DND-41 (cell line): ENCODE results near the gene LZTFL1.

ENCODE experiments used
- ATAC-seq: fragments of 200-7000 bp; cut with Tn5 transposase; 3 replicates; pipeline ENCODE4 v1.9.1; 2021; ENCODE audit warnings: low read depth; ENCODE audit not compliant: insufficient read depth
- DNase-seq: peaks from one replicate; pipeline ENCODE4 v3.0.0-alpha.2; 2020
- H2AFZ ChIP-seq: 2 replicates; pipeline ENCODE4 v1.6.0; 2012; ENCODE audit warnings: low read depth, low read length
- H3K27ac ChIP-seq: 2 replicates; pipeline ENCODE4 v1.5.1; 2012; ENCODE audit warnings: low read length, inconsistent platforms
- H3K27me3 ChIP-seq: fragments of 200-600 bp; sonication (generic); 2 replicates; pipeline ENCODE4 v1.6.0; 2012; ENCODE audit warnings: low read length, mild to moderate bottlenecking, inconsistent platforms; ENCODE audit not compliant: insufficient read depth, poor library complexity
- H3K36me3 ChIP-seq: 2 replicates; pipeline ENCODE4 v1.5.1; 2012; ENCODE audit warnings: low read length, inconsistent platforms; ENCODE audit not compliant: insufficient read depth
- H3K4me1 ChIP-seq: 2 replicates; pipeline ENCODE4 v1.5.1; 2012; ENCODE audit warnings: mild to moderate bottlenecking, low read length; ENCODE audit not compliant: insufficient read depth
- H3K4me2 ChIP-seq: 2 replicates; pipeline ENCODE4 v1.6.0; 2012; ENCODE audit warnings: mild to moderate bottlenecking, moderate library complexity, low read length, inconsistent platforms; ENCODE audit not compliant: insufficient read depth
- H3K4me3 ChIP-seq, 2 experiments: fragments of 200-600 bp in 1 of 2; shearing (Covaris generic) in 1 of 2; 2 replicates each; pipeline ENCODE4 v1.5.1; 2012 to 2016; ENCODE audit warnings: inconsistent platforms in 2 of 2, low read length in 2 of 2, mild to moderate bottlenecking in 2 of 2, low read depth in 1 of 2, moderate library complexity in 1 of 2
- H3K79me2 ChIP-seq: 2 replicates; pipeline ENCODE4 v1.6.0; 2012; ENCODE audit warnings: low read length, inconsistent platforms; ENCODE audit not compliant: insufficient read depth
- H3K9ac ChIP-seq: 2 replicates; pipeline ENCODE4 v1.6.0; 2012; ENCODE audit warnings: low read depth, mild to moderate bottlenecking, inconsistent platforms, low read length, moderate library complexity
- H3K9me3 ChIP-seq: 2 replicates; pipeline ENCODE4 v1.5.1; 2012; ENCODE audit warnings: low read length, moderate library complexity, mild to moderate bottlenecking, inconsistent platforms; ENCODE audit not compliant: insufficient read depth, severe bottlenecking
- H4K20me1 ChIP-seq: 2 replicates; pipeline ENCODE4 v1.6.0; 2012; ENCODE audit warnings: low read length; ENCODE audit not compliant: insufficient read depth
- CTCF ChIP-seq: IDR thresholded peaks from 2 replicates; pipeline ENCODE4 v1.5.1; 2012; ENCODE audit warnings: borderline replicate concordance, low read length, moderate library complexity, mild to moderate bottlenecking; ENCODE audit not compliant: poor library complexity, severe bottlenecking; ENCODE audit errors: extremely low read depth
- EZH2 ChIP-seq: IDR thresholded peaks from 3 replicates; pipeline ENCODE4 v1.6.1; 2012; ENCODE audit warnings: borderline replicate concordance, low read depth, mild to moderate bottlenecking, moderate library complexity, low read length, inconsistent platforms; ENCODE audit not compliant: severe bottlenecking

LZTFL1 gene

GRCh38 chr3:45852828-45853227, 10.9 kb upstream of the LZTFL1 start:
- Histone ChIP-seq H3K27me3 (no peaks in the 10 kb centered on the region), H3K4me1 (peaks cover 49% of the 10 kb centered on the region), H3K4me2 (no peak overlapping the region), H3K27ac (peak overlapping the region; percentile 37), H4K20me1 (peaks cover 48% of the 10 kb centered on the region), H3K4me3 (no peak overlapping the region), H3K9ac (no peak overlapping the region), H2AFZ (no peak overlapping the region), H3K36me3 (peaks cover 87% of the 10 kb centered on the region), H3K9me3 (peaks cover 3% of the 10 kb centered on the region), H3K79me2 (peaks cover 100% of the 10 kb centered on the region)
- TF ChIP-seq CTCF (no peak), EZH2 (no peak)
- ATAC-seq (no peak), DNase-seq (no peak)

- peaks cover 100% of the 10 kb centered on the region for H3K79me2 ChIP-seq
- H3K4me2 ChIP-seq, result no peak overlapping the region
- TF ChIP-seq CTCF, result no peak
- no peak for TF ChIP-seq EZH2
- H3K36me3 ChIP-seq, result peaks cover 96% of the 10 kb centered on the region
- peaks cover 44% of the 10 kb centered on the region; the same call in 1 of the 2 replicates for H4K20me1 ChIP-seq
- no peak overlapping the region for H3K27ac ChIP-seq
- no peaks in the 10 kb centered on the region for H3K9me3 ChIP-seq
- no peak overlapping the region for H3K9ac ChIP-seq
- H2AFZ ChIP-seq, result no peak overlapping the region
- H3K27me3 ChIP-seq, result no peaks in the 10 kb centered on the region
- no peak overlapping the region for H3K4me3 ChIP-seq
- ATAC-seq (no peak), DNase-seq (no peak)
- H3K4me1 ChIP-seq, result peaks cover 27% of the 10 kb centered on the region
Observed at GRCh38 chr3:45848392-45848791, 6.5 kb upstream of the LZTFL1 start.

GRCh38 chr3:45844616-45845015, 2.7 kb upstream of the LZTFL1 start:
- Histone ChIP-seq H2AFZ (no peak overlapping the region), H3K27me3 (no peaks in the 10 kb centered on the region), H3K4me2 (no peak overlapping the region), H3K9me3 (no peaks in the 10 kb centered on the region), H3K36me3 (peaks cover 97% of the 10 kb centered on the region), H3K4me3 (no peak overlapping the region), H3K4me1 (peaks cover 18% of the 10 kb centered on the region), H3K9ac (no peak overlapping the region), H3K27ac (peak overlapping the region; percentile 38; the same call in 1 of the 2 replicates), H3K79me2 (peaks cover 100% of the 10 kb centered on the region), H4K20me1 (peaks cover 63% of the 10 kb centered on the region)
- ATAC-seq, result no peak
- DNase-seq, result no peak
- TF ChIP-seq EZH2 (no peak), CTCF (no peak)
